Heart left ventricle (tissue), 16 donors: ENCODE measurements around the gene AGO3. TPM values are rescaled to one million over a fixed set of nuclear protein-coding genes. Genes with fewer than 3 reads are reported as not detected.

Experiments used
- ATAC-seq, 4 donors: fragments of 200-7000 bp; cut with Tn5 transposase; one replicate each; pipeline ENCODE4 v1.9.1; 2020 to 2022; ENCODE audit warnings: moderate library complexity in 4 of 4, mild to moderate bottlenecking in 3 of 4, moderate number of reproducible peaks in 1 of 4
- DNase-seq, 5 donors: peaks; one replicate each; pipeline ENCODE4 v3.0.0-alpha.2; 2020
- H3K27ac ChIP-seq, 12 donors: fragments of 200-600 bp; sonication (generic) in 4 of 12; one replicate each; pipeline versions ENCODE4 v1.5.0 to v1.8.0; 2016 to 2022; ENCODE audit warnings: mild to moderate bottlenecking in 2 of 12
- H3K27me3 ChIP-seq, 9 donors: fragments of 200-600 bp; sonication (generic) in 2 of 9; one replicate each; pipeline versions ENCODE4 v1.5.1 to v1.8.0; 2016 to 2022; ENCODE audit warnings: mild to moderate bottlenecking in 3 of 9
- H3K36me3 ChIP-seq, 9 donors: fragments of 200-600 bp; sonication (generic) in 2 of 9; one replicate each; pipeline versions ENCODE4 v1.5.0 to v1.8.0; 2018 to 2022; ENCODE audit warnings: mild to moderate bottlenecking in 2 of 9
- H3K4me1 ChIP-seq, 12 donors: fragments of 200-600 bp; sonication (generic) in 4 of 12; one replicate each; pipeline versions ENCODE4 v1.5.0 to v1.8.0; 2016 to 2022; ENCODE audit warnings: mild to moderate bottlenecking in 3 of 12
- H3K4me3 ChIP-seq, 12 donors: fragments of 200-600 bp; sonication (generic) in 4 of 12; one replicate each; pipeline versions ENCODE4 v1.5.0 to v1.8.0; 2017 to 2022; ENCODE audit warnings: mild to moderate bottlenecking in 9 of 12, moderate library complexity in 4 of 12
- H3K9me3 ChIP-seq, 12 donors: fragments of 200-600 bp; sonication (generic) in 4 of 12; one replicate each; pipeline versions ENCODE4 v1.5.0 to v1.8.0; 2016 to 2022; ENCODE audit warnings: mild to moderate bottlenecking in 1 of 12
- POLR2A ChIP-seq, 2 donors: fragments of 450-650 bp; IDR thresholded peaks; one replicate each; pipeline ENCODE4 v1.6.1; 2017; ENCODE audit warnings: antibody characterized with exemption in 2 of 2, mild to moderate bottlenecking in 2 of 2, moderate library complexity in 2 of 2
- WGBS, 4 donors: extraction: QIAGEN DNeasy Blood & Tissue Kit in 2 of 4; methylation state at CpG; one replicate each; pipeline versions ENCODE4 v1.1.5 to v1.1.7; 2013 to 2018; 5-methylcytosine and 5-hydroxymethylcytosine counted together
- intact Hi-C, 10 donors: fragments of 100-400 bp; cut with DNase I; formaldehyde crosslinking; loops; one replicate each; pipeline versions ENCODE4 v1.11.1 to v1.14.2; 2022
- polyA plus RNA-seq, 2 donors: library from polyadenylated mRNA; stranded (reverse); fragments of 200-250 nt; gene quantifications; one replicate each; pipeline ENCODE4 v1.2.3, GENCODE V29; 2013
- total RNA-seq, 9 donors: library from RNA; depleted of rRNA in 2 of 9; stranded (reverse); fragments of >200 nt in 2 of 9; fragmentation: NEBNext Ultra II Directional in 3 of 9; extraction: Animal tissue kit (Norgen Biotek cat#: 25700) in 3 of 9; gene quantifications; one replicate each; pipeline versions ENCODE4 v1.1.0 to v1.2.4, GENCODE V29; 2016 to 2023
- TF ChIP-seq, protein P1 (sequence below), 12 donors: fragments of 200-600 bp; sonication (generic) in 4 of 12; IDR thresholded peaks; one replicate each; pipeline versions ENCODE4 v1.5.0 to v1.8.0; 2018 to 2022; ENCODE audit warnings: antibody characterized with exemption in 12 of 12, mild to moderate bottlenecking in 5 of 12
- donor health status: ischemic (EF 13 %, LVEDD 7.1; RV severe dilation, severe dysfunction).
- donor health status: healthy with polysubstance abuse.
- donor health status: DM: no; HTN: yes; CAD: no.
- donor health status: DM: no; HTN: no; CAD: no.
- donor health status: ischemic (EF 25% LVEDD 6.9; RV normal size, moderate dysfunction).
- donor health status: ischemic (EF 25% LVEDD 5.7; RV mildly dilated, moderate dysfunction).
- donor health status: healthy.
- donor health status: DM: yes; HTN: yes; CAD: no.
- donor health status: ischemic (EF 35%, LVEDD 5.7; RV mildly dilated, moderate dysfunction).
- donor health status: nonischemic (EF 11% LVEDD 7.7; RV severe dilation, severe dysfunction).
- donor health status: DM: yes; HTN: yes; CAD: no.
- donor health status: PGD.
- donor health status: ischemic (EF 29% LVEDD 5.4; RV normal size, mild dysfunction).
- donor health status: nonischemic (EF 23%, LVEDD 6.1; RV moderate dilation, normal function).

AGO3 gene
- total and polyA plus RNA-seq, 11 donors: 2.8 to 18.8 (median 12.2) TPM

DNA sequence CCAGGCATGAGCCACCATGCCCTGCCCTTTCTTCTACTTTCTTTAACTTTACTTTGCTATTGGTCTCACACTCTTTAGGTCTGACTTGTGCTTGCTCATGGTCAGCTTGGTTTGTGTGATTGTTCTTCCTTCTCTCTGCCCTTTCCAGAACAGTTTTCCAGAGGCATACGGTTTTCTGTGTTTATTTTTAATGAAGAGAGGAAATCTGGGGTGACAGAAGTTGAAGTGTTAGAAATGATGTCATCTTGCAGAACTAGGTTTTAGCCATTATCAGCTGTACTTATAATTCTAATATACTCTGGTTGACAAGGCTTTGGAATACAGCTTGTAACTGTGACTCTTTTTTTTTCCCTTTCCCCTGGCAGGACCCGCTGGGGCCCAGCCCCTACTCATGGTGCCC is 14.4 kb downstream of the AGO3 start:
- H3K9me3 ChIP-seq: no peaks in the 10 kb centered on the region
- TF ChIP-seq, protein P1, sequence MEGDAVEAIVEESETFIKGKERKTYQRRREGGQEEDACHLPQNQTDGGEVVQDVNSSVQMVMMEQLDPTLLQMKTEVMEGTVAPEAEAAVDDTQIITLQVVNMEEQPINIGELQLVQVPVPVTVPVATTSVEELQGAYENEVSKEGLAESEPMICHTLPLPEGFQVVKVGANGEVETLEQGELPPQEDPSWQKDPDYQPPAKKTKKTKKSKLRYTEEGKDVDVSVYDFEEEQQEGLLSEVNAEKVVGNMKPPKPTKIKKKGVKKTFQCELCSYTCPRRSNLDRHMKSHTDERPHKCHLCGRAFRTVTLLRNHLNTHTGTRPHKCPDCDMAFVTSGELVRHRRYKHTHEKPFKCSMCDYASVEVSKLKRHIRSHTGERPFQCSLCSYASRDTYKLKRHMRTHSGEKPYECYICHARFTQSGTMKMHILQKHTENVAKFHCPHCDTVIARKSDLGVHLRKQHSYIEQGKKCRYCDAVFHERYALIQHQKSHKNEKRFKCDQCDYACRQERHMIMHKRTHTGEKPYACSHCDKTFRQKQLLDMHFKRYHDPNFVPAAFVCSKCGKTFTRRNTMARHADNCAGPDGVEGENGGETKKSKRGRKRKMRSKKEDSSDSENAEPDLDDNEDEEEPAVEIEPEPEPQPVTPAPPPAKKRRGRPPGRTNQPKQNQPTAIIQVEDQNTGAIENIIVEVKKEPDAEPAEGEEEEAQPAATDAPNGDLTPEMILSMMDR (IDR thresholded peaks at IDR 0.05): no peak
- TF ChIP-seq POLR2A (IDR thresholded peaks at IDR 0.05): no peak
- peaks cover 0 to 11% (median 7%) of the 10 kb centered on the region in 9 donors for H3K36me3 ChIP-seq
- intact Hi-C loops: no loop called here
- DNase-seq (no peak), ATAC-seq (no peak)
- no peak overlapping the region for H3K4me3 ChIP-seq
- H3K27me3 ChIP-seq: no peaks in the 10 kb centered on the region
- H3K27ac ChIP-seq: no peak overlapping the region
- peaks cover 0 to 39% (median 12%) of the 10 kb centered on the region in 12 donors for H3K4me1 ChIP-seq
- 48 to 65% (median 54%) methylated on average over 2 of the region's 2 CpGs for WGBS, 4 donors

DNA sequence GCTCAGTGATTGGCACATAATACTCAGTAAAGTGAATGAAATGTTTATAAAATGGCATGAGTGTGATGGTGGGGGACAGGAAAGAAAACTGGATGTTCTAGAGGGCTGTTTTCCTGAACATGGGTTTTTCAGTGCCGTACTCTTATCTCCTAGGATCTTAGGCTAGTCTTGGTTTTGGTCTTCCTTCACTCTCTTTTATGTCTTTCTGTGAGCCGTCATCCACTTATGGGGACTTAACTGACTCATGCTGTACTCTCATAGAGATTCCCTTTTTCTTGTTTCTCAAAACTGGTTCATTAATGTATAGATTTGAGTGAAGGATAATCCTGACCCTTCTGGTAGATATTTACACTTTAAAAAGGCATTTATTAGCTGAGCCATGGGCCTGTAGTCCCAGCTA is 16.6 kb downstream of the AGO3 start:
- Histone ChIP-seq H3K4me1 (peaks cover 0 to 26% (median 9%) of the 10 kb centered on the region in 12 donors), H3K4me3 (no peak overlapping the region), H3K9me3 (no peaks in the 10 kb centered on the region), H3K27me3 (no peaks in the 10 kb centered on the region), H3K27ac (no peak overlapping the region), H3K36me3 (peaks cover 0 to 15% (median 9%) of the 10 kb centered on the region in 9 donors)
- TF ChIP-seq, protein P1 (IDR thresholded peaks at IDR 0.05): no peak
- TF ChIP-seq POLR2A (IDR thresholded peaks at IDR 0.05): no peak
- 91 to 97% (median 94%) methylated on average over 2 of the region's 2 CpGs for WGBS, 4 donors
- intact Hi-C loops: no loop called here
- DNase-seq (no peak), ATAC-seq (no peak)

DNA sequence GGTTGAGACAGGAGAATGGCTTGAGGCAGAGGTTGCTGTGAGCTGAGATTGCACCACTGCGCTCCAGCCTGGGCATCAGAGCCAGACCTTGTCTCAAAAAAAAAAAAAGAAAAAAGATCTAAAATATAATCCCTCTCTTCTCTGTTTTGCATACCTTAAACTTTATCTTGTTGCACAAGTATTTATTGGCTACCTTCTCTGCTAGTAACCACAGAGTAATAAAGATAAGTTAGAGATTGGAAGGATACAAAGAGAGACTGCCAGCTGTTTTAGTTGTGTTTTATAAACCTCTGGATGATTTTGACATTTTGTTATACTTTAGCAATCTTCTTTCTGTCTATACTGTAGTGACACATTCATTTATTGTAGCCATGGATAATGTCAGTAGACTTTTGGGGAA is 27.7 kb downstream of the AGO3 start:
- no peak for TF ChIP-seq POLR2A (IDR thresholded peaks at IDR 0.05)
- TF ChIP-seq, protein P1 (IDR thresholded peaks at IDR 0.05): no peak
- H3K9me3 ChIP-seq: no peaks in the 10 kb centered on the region
- no peak for DNase-seq
- peaks cover 0 to 7% (median 0%) of the 10 kb centered on the region in 12 donors for H3K4me1 ChIP-seq
- WGBS, 4 donors: 96 to 100% (median 97%) methylated on average over 1 of the region's 1 CpG
- no peak for ATAC-seq
- no peak overlapping the region for H3K4me3 ChIP-seq
- peaks cover 0 to 6% (median 0%) of the 10 kb centered on the region in 9 donors for H3K36me3 ChIP-seq
- H3K27ac ChIP-seq: no peak overlapping the region
- no peaks in the 10 kb centered on the region for H3K27me3 ChIP-seq
- intact Hi-C loops: no loop called here

DNA sequence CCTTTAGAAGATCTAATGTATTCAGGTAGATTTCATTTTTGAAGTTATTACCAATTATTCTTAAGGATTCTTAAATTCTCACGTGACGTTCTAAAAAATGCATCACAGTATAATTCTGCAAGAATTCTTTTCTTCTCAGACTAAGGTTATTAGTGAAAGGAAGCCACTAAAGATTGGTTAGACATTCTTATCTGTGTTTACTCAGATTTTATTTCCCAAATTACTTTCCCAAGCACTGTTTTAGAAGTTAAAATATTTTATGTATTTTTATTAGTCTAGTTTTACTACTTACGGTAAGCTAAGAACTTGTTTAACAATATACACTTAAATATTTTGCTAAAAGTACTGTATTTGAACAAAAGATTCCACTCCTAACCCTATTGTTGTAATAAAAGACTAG is 28.4 kb downstream of the AGO3 start:
- no peak for ATAC-seq
- H3K4me3 ChIP-seq: no peak overlapping the region
- H3K9me3 ChIP-seq: peaks cover 0 to 3% (median 0%) of the 10 kb centered on the region in 12 donors
- no peaks in the 10 kb centered on the region for H3K27me3 ChIP-seq
- peaks cover 0 to 6% (median 0%) of the 10 kb centered on the region in 9 donors for H3K36me3 ChIP-seq
- peaks cover 0 to 7% (median 0%) of the 10 kb centered on the region in 12 donors for H3K4me1 ChIP-seq
- TF ChIP-seq POLR2A (IDR thresholded peaks at IDR 0.05): no peak
- TF ChIP-seq, protein P1 (IDR thresholded peaks at IDR 0.05): no peak
- intact Hi-C loops: no loop called here
- 80 to 92% (median 86%) methylated on average over 3 of the region's 3 CpGs for WGBS, 4 donors
- DNase-seq: no peak
- no peak overlapping the region for H3K27ac ChIP-seq
